Astrocyte of the spinal cord (primary cell): ENCODE measurements around the gene B4GALT6.

Experiments used
- DNase-seq: peaks from one replicate; pipeline ENCODE4 v3.0.0; 2011; ENCODE audit warnings: low read depth, low spot score
- H3K4me3 ChIP-seq: 2 replicates; pipeline ENCODE4 v1.5.1; 2011; ENCODE audit warnings: low read depth, mild to moderate bottlenecking, low read length, moderate library complexity
- in situ Hi-C: cut with HindIII; loops from 2 replicates; pipeline ENCODE4 v1.10.0; 2017; ENCODE audit warnings: low sequenced_read_pairs
- TF ChIP-seq, protein P1 (sequence below): IDR thresholded peaks from 2 replicates; pipeline ENCODE4 v1.5.1; 2012; ENCODE audit warnings: low read depth, mild to moderate bottlenecking, low read length, inconsistent platforms

The B4GALT6 gene

DNA sequence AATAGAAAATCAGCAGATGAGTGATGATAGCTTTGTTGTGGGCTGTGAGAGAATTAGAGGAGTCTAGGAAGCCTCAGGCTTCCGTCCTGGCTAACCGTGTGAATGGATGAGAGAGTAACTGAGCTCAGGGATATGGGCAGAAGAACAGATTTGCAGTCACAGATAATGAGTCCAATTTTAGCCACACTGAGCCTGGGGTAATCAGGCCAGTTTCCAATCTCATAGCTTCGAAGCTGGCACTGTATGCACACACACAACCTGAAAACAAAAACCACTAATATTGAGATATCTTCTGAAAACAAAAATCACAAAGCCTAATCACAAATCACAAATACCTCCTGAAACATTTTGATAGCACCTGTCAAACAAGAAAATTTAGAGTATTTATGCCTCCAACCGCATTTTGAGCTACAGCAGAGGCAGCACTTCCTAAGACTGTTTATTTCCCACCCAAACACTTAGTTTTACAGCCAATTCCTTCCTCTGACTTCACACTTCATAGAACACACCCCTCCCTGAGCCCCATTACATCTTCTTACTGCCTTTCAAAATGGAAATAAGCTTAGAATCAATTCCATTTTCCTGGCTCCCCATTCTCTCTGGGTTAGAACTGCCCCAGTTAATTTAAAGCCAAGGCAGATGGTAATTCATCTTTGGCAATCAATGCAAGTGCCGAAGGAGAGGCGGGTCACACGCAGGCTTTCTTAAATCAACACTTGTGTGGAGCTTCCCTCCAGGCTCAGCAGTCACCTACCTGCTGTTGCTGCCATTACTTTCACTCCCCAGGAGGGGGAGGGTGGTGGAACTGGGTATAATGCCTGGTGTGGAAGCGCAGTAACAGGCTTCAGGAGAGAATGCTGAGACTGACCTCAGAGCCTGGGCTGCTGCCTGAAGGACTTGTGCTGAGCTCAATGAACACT is 73.8 kb downstream of the B4GALT6 start:
- no peak overlapping the region for H3K4me3 ChIP-seq
- in situ Hi-C loops, result no loop called here
- DNase-seq, result peak; percentile 7
- TF ChIP-seq, protein P1, sequence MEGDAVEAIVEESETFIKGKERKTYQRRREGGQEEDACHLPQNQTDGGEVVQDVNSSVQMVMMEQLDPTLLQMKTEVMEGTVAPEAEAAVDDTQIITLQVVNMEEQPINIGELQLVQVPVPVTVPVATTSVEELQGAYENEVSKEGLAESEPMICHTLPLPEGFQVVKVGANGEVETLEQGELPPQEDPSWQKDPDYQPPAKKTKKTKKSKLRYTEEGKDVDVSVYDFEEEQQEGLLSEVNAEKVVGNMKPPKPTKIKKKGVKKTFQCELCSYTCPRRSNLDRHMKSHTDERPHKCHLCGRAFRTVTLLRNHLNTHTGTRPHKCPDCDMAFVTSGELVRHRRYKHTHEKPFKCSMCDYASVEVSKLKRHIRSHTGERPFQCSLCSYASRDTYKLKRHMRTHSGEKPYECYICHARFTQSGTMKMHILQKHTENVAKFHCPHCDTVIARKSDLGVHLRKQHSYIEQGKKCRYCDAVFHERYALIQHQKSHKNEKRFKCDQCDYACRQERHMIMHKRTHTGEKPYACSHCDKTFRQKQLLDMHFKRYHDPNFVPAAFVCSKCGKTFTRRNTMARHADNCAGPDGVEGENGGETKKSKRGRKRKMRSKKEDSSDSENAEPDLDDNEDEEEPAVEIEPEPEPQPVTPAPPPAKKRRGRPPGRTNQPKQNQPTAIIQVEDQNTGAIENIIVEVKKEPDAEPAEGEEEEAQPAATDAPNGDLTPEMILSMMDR, result peak; percentile 15

GRCh38 chr18:31609886-31610285 is 74.5 kb downstream of the B4GALT6 start:
- no peak overlapping the region for H3K4me3 ChIP-seq
- DNase-seq, result no peak
- TF ChIP-seq, protein P1, result no peak
- in situ Hi-C loops, result no loop called here

DNA sequence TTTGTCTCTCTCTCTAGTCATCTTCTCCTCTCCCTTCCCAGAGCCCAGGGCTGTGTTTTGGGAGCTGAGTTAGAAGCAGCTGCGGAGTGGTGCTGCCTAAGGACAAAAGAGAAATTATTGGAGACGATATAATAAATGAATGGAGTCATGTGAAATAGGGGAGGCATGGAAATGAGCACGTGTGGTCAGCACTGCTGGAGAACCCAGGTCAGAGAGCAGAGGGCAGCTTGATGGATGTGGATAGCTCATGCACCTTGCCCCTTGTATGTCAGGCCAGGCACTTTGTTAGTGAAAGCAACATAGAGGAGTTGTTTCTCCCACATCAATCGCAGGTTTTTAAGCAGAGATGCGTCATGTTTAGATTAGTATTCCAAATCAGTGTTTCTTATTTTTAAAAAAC is 77.0 kb downstream of the B4GALT6 start:
- in situ Hi-C loops, result no loop called here
- no peak overlapping the region for H3K4me3 ChIP-seq
- TF ChIP-seq, protein P1, result no peak
- DNase-seq, result no peak

GRCh38 chr18:31606265-31606664 is 78.1 kb downstream of the B4GALT6 start:
- no peak for DNase-seq
- in situ Hi-C loops, result no loop called here
- H3K4me3 ChIP-seq, result no peak overlapping the region
- TF ChIP-seq, protein P1, result no peak

DNA sequence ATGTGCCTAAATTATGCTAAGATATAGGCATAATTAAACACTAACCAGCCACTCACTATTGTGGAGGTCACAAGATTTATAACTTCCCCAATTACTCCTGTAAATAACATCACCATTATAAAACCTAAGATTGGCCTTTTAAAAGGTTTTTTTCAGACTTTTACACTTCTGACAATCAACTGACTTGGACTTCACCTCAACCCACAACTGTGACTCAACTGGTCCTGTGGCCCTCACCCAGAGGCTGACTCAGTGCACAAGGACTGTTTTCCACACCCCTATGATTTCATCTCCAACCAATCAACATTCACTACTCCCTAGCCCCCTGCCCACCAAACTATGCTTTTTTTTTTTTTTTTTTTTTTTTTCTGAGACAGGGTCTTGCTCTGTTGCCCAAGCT is 81.1 kb downstream of the B4GALT6 start:
- TF ChIP-seq, protein P1, result no peak
- in situ Hi-C loops, result no loop called here
- H3K4me3 ChIP-seq, result no peak overlapping the region
- peak; percentile 29 for DNase-seq

DNA sequence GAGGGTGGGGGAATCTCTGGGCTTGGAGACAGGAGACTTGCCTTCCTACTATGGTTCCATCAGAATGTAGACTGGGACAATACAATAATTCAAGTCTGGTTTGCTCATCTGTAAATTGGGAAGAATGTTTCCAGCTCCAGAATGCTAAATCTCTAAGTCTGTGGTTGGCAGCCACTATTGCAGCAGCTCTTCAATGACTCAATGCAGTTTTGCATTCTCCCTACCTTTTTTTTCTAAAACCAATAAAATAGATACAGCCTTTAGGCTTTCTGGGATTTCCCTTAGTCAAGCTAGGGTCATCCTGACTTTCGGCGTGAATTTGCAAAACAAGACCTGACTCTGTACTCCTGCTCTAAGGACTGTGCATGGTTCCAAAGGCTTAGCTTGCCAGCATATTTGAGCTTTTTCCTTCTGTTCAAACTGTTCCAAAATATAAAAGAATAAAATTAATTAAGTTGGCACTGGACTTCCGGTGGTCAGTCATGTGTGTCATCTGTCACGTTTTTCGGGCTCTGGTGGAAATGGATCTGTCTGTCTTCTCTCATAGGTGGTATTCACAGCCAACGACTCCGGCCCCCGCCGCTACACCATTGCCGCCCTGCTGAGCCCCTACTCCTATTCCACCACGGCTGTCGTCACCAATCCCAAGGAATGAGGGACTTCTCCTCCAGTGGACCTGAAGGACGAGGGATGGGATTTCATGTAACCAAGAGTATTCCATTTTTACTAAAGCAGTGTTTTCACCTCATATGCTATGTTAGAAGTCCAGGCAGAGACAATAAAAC is 86.2 kb downstream of the B4GALT6 start:
- no peak for DNase-seq
- TF ChIP-seq, protein P1, result no peak
- H3K4me3 ChIP-seq, result no peak overlapping the region
- in situ Hi-C loops, result no loop called here
